GM04503 (cell line): ENCODE data around the gene IFFO2.

Experiments
- DNase-seq: peaks from one replicate; pipeline ENCODE4 v3.0.0-alpha.2; 2012; ENCODE audit warnings: low read depth

IFFO2 gene

DNA sequence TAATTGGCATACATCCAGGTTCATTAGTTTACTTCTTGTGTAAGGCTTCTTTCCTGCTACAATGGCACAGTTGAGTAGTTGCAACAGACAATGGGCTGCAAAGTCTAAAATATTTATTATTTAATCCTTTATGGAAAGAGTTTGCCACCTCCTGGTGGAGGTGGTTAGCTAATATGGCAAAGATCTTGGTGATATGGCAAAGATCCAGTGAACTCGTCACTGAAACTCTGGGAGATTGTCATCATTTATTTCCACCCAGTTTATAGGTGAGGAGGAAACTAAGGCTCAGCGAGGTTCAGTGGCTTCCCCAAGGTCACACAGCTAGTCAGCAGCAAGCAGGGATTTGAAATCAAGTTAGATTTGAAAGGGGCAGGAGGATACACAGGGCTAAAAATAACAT, 16.1 kb upstream of the IFFO2 start:
- no peak for DNase-seq

DNA sequence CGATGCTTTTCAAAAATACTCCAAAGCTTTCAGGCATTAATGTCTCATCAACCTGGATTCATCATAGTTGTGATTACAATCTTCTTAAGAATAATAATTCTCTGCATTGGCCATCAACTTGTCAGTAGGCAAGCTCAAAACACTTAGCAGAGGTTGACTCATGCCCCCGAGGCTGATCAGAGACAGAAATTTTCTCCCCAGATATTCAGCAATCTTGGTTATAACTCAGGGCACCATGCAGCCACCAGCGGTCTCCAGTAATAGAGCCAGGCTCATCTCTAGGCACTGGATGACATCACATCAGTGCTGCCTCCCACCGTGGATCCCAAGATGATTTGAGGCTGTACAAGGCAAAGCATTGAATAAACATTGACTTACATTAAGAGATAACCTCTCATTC, 14.3 kb upstream of the IFFO2 start:
- no peak for DNase-seq

GRCh38 chr1:18970358-18970757, 13.9 kb upstream of the IFFO2 start:
- DNase-seq, result no peak

GRCh38 chr1:18967066-18967690, 10.7 kb upstream of the IFFO2 start:
- DNase-seq, result no peak

- peak; percentile 70 for DNase-seq
Measured at GRCh38 chr1:18965206-18966173, 9.0 kb upstream of the IFFO2 start.

DNA sequence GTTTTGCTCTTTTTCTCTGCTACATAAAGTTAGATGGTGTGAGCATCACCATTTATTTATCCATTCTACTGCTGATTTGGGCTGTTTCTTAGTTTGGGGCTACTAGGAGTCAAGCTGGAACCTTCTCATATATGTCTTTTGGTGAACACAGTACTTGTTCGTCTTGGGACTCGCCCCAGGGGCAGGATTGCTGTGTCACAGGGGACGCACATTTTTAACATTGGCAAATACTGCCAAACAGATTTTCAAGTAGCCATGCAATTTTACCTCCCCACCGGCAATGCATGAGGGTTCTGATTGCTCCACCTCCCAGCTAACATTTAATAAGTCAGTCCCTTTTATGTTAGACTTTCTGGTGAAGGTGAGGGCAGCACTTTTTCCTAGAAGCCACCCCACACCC, 7.5 kb upstream of the IFFO2 start:
- no peak for DNase-seq

GRCh38 chr1:18962855-18963737, 6.6 kb upstream of the IFFO2 start:
- DNase-seq, result no peak

GRCh38 chr1:18962121-18962721, 5.7 kb upstream of the IFFO2 start:
- DNase-seq, result peak; percentile 86

DNA sequence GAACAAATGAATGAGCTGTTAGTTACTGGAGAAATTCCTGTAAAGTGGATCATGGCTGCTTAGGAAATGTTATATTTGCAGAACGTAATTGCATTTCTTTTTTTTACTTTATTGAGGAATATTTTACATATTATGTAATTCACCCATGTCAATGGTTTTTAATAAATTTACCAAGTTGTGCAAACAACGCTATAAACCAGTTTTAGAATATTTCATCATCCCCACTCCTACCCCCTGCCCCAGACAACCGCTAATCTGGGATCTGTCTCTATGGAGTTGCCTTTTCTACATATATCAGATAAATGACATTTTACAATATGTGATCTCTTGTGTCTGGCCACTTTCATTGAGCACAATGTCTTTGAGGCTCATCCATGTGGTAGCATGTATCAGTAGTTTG, 4.3 kb upstream of the IFFO2 start:
- DNase-seq, result no peak

- no peak for DNase-seq
Measured at GRCh38 chr1:18960409-18960808, 3.9 kb upstream of the IFFO2 start.

GRCh38 chr1:18959591-18959990, 3.1 kb upstream of the IFFO2 start:
- DNase-seq, result no peak

DNA sequence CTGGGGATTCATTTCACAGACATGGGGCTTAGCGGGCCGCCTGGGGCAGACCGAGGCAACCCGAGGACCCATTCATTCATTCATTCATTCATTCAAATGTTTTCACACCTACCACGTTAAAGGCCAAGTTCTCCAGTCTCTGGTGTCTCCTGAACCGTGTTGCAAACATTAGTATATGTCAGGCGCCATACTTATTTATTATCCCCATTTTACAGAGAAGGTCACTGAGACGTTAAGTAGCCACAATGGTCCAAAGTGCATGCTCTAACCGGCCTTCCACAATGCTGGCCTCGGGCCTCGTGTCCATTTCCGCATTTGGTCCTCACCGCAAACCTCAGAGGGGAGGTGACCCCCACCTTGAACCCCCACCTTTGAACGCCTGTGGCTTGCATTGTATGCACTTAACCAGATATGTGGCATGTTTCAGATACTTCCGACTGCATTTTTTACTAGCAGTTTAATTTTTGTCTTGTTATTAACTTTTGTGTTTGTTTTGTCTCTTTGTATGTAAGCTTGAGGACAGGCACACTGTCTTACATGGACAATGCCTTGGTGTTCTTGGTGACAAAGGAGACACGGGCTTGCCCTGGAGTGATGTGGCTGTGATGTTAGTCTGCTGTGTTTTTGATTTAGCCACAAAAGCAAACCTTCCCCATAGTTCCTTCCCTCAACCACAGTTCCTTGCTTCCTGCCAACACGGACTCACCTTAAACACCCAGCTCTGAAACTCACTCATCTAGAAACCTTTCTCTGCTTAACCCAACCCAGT, 1.2 kb upstream of the IFFO2 start:
- no peak for DNase-seq

GRCh38 chr1:18957136-18957521, 653 bp upstream of the IFFO2 start:
- no peak for DNase-seq

GRCh38 chr1:18955441-18956192, 859 bp downstream of the IFFO2 start:
- DNase-seq, result no peak

GRCh38 chr1:18955131-18955440, 1.4 kb downstream of the IFFO2 start:
- no peak for DNase-seq

DNA sequence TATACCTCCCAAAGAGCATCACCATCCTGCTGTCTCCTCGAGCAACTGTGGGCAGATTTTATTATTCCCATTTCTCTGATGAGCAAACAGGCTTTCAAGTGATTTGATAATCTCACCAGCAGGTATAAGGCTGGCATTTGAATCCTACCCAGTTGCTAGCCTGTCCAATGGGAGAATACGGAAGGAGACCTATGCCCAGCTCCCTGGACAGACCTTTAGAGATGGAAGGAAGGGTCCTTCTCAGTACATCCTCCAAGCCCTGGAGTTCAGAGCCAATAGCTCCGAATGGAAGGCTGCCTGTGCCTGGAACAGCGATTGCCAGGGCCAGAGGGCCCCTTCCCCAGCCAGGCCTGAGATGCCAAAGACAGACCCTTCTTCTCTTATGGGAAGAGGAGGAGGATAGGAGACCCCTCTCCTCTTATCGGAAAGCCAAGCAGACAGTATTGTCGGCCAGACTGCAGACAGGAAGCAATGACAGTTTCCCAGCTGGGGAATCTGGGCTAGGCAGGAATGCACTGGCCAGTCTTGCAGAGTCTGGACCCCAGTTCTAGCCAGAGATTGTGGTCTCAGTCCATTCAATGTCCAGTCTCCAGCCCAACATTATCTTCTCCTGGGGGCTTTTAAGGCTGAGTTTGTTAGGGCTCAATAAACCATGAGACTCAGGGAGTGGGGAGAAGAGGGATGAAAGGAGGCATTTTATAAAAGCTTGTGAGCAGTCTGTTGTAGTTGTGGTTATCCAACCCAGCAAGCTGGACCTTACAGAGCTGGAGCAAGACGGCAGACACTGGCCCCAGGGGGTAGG, 2.0 kb downstream of the IFFO2 start:
- no peak for DNase-seq

DNA sequence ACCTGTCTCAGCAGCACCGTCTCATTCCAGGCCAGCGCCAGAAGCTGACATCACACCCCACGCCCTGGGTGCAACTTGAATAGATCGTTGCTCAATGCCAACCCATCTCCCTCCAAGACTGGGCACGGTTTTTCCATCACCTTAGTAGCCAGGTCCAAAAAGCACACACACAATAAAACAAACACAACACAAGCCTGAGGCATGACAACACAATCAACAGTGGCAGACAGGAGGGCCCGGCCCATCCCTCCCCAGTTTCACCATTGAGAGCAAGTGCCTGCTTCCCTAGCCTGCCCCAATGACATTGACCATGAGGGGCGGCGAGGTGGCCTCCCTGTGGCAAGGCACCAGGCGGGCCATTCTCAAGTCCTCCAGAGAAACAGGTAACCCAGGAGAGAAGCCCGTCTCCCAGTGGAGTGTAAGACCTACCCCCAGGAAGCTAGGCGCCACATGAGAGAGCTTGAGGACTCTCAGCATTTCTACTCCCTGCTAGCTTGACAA, 2.7 kb downstream of the IFFO2 start:
- no peak for DNase-seq

- DNase-seq, result no peak
Measured at GRCh38 chr1:18951818-18952391, 4.6 kb downstream of the IFFO2 start.

DNA sequence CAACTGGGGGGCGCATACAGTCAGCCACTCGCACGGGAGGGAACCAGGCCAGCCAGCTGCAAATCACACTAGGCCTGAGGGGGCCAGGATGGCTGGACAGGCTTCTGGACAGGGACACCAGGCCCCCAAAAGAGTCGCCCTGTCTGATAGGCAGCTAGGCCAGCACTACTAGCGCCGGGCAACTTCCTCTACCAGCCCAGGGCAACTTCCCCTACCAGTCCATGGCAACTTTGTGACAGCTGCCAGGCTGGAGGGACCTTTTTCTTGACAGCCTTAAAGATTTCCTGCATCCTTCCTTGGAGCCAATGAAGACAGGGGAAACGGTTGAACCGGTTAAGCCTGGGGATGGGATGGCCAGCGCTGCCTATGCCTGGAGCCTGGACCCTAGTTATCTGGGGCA, 5.1 kb downstream of the IFFO2 start:
- no peak for DNase-seq
